ENCODE results near the gene PRDM2. TPM values are rescaled to one million over a fixed set of nuclear protein-coding genes. Genes with fewer than 3 reads are reported as not detected.

Gene PRDM2
- total and polyA plus RNA-seq, 2 donors (not counting 1 experiment from before 2014, with no cell fraction given): 9.1 to 11.6 TPM

- Histone ChIP-seq H3K4me2 (ENCODE audit: extremely low read depth, insufficient read depth, low read length) (no peak overlapping the region), H3K4me1 (ENCODE audit: control insufficient read depth, extremely low read depth, insufficient read depth, low read length) (no peaks in the 10 kb centered on the region), H3K9ac (ENCODE audit: insufficient read depth, low read length) (no peak overlapping the region), H3K4me3 (replicated peaks in 1 of 4; ENCODE audit: control extremely low read depth in 1 of 4, insufficient read depth in 1 of 4, low read depth in 3 of 4, low read length in 4 of 4) (no peak overlapping the region), H3K27me3 (ENCODE audit: control insufficient read depth, insufficient read depth, low read length) (no peaks in the 10 kb centered on the region), H4K20me1 (ENCODE audit: control insufficient read depth, extremely low read depth, insufficient read depth, low read length) (no peaks in the 10 kb centered on the region), H2AFZ (ENCODE audit: low read length) (no peak overlapping the region), H3K27ac (ENCODE audit: insufficient read depth, low read length) (no peak overlapping the region), H3K79me2 (ENCODE audit: control insufficient read depth, insufficient read depth, low read length) (no peaks in the 10 kb centered on the region), H3K9me3 (ENCODE audit: control insufficient read depth, insufficient read depth, low read depth, low read length) (no peaks in the 10 kb centered on the region), H3K36me3 (ENCODE audit: control insufficient read depth, insufficient read depth, low read length) (no peaks in the 10 kb centered on the region)
- TF ChIP-seq EZH2 (IDR thresholded peaks at IDR 0.05; ENCODE audit: low read length, missing control alignments): no peak
- TF ChIP-seq, protein P1, sequence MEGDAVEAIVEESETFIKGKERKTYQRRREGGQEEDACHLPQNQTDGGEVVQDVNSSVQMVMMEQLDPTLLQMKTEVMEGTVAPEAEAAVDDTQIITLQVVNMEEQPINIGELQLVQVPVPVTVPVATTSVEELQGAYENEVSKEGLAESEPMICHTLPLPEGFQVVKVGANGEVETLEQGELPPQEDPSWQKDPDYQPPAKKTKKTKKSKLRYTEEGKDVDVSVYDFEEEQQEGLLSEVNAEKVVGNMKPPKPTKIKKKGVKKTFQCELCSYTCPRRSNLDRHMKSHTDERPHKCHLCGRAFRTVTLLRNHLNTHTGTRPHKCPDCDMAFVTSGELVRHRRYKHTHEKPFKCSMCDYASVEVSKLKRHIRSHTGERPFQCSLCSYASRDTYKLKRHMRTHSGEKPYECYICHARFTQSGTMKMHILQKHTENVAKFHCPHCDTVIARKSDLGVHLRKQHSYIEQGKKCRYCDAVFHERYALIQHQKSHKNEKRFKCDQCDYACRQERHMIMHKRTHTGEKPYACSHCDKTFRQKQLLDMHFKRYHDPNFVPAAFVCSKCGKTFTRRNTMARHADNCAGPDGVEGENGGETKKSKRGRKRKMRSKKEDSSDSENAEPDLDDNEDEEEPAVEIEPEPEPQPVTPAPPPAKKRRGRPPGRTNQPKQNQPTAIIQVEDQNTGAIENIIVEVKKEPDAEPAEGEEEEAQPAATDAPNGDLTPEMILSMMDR (conservative IDR thresholded peaks at IDR 0.05 in 1 of 2, IDR thresholded peaks at IDR 0.05 in 1 of 2; ENCODE audit: low read depth in 1 of 2, low read length in 2 of 2): no peak
- no peak for DNase-seq (ENCODE audit: low read depth in 2 of 2)
Observed at GRCh38 chr1:13873032-13873431, 173.0 kb downstream of the PRDM2 start.

Other genes starting within 250 kb of the PRDM2 start
- gene LRRC38, start 186.2 kb upstream of the PRDM2 start, total RNA-seq: not detected in 2 replicates
- gene LRRC38, start 186.2 kb upstream of the PRDM2 start, polyA plus RNA-seq: not detected in 2 replicates
- gene PDPN, start 116.4 kb upstream of the PRDM2 start, total RNA-seq: 3.1 and 7.4 TPM in 2 replicates
- gene PDPN, start 116.4 kb upstream of the PRDM2 start, polyA plus RNA-seq: 1.5 and 6.0 TPM in 2 replicates